ENCODE measurements around the gene TMEM219.

Gene TMEM219

GRCh38 chr16:29993903-29994599, 32.2 kb downstream of the TMEM219 start:
- H3K27ac ChIP-seq, result peak overlapping the region; percentile 99
- TF ChIP-seq, protein P1, sequence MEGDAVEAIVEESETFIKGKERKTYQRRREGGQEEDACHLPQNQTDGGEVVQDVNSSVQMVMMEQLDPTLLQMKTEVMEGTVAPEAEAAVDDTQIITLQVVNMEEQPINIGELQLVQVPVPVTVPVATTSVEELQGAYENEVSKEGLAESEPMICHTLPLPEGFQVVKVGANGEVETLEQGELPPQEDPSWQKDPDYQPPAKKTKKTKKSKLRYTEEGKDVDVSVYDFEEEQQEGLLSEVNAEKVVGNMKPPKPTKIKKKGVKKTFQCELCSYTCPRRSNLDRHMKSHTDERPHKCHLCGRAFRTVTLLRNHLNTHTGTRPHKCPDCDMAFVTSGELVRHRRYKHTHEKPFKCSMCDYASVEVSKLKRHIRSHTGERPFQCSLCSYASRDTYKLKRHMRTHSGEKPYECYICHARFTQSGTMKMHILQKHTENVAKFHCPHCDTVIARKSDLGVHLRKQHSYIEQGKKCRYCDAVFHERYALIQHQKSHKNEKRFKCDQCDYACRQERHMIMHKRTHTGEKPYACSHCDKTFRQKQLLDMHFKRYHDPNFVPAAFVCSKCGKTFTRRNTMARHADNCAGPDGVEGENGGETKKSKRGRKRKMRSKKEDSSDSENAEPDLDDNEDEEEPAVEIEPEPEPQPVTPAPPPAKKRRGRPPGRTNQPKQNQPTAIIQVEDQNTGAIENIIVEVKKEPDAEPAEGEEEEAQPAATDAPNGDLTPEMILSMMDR (conservative IDR thresholded peaks at IDR 0.05), result no peak
- TF ChIP-seq ZFX (IDR thresholded peaks at IDR 0.05), result no peak

DNA sequence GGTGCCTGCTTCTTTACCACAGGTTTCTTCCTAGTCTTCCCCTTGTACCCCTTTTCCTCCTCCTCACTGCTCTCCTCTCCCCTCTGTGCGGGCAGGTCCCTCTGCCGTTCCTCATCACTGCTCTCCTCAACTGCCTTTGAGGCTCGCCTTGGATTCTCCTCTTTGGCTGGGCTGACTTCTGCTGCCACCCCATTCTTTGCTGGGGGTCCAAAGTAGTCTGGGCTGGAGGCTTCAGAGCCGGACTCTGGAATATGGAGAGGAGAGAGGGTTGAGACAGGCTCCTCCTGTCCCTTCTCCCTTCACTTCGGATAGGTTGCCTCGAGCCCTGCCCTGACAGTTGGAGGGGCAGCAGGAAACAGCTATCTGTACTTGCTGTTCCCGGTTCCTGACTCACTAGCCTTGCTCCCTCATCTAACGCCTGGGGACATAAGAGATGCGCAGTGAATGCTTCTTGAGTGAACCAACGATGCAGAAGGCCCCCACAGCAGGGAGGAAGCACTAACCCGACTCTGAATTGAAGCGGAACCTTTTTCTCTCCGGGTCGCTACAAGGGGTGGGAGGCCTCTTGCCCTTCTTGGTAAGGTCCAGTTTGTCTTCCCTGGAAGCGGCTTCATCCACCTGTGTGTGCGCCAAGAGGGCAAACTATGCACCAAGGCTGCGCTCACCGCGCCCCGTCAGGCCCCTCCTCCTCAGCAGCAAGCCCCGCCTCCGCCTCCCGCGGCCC, 32.9 kb downstream of the TMEM219 start:
- TF ChIP-seq, protein P1 (conservative IDR thresholded peaks at IDR 0.05), result no peak
- no peak for TF ChIP-seq ZFX (IDR thresholded peaks at IDR 0.05)
- peak overlapping the region; percentile 99 for H3K27ac ChIP-seq

GRCh38 chr16:29995324-29995910, 33.5 kb downstream of the TMEM219 start, which contains the start of gene HIRIP3:
HIRIP3 (minus strand) TSS chr16:29995617; CDS start chr16:29995605, 12 bp downstream.
- no peak for TF ChIP-seq ZFX (IDR thresholded peaks at IDR 0.05)
- TF ChIP-seq, protein P1 (conservative IDR thresholded peaks at IDR 0.05), result no peak
- peak within 1 kb of the TSS; percentile 99 for H3K27ac ChIP-seq

DNA sequence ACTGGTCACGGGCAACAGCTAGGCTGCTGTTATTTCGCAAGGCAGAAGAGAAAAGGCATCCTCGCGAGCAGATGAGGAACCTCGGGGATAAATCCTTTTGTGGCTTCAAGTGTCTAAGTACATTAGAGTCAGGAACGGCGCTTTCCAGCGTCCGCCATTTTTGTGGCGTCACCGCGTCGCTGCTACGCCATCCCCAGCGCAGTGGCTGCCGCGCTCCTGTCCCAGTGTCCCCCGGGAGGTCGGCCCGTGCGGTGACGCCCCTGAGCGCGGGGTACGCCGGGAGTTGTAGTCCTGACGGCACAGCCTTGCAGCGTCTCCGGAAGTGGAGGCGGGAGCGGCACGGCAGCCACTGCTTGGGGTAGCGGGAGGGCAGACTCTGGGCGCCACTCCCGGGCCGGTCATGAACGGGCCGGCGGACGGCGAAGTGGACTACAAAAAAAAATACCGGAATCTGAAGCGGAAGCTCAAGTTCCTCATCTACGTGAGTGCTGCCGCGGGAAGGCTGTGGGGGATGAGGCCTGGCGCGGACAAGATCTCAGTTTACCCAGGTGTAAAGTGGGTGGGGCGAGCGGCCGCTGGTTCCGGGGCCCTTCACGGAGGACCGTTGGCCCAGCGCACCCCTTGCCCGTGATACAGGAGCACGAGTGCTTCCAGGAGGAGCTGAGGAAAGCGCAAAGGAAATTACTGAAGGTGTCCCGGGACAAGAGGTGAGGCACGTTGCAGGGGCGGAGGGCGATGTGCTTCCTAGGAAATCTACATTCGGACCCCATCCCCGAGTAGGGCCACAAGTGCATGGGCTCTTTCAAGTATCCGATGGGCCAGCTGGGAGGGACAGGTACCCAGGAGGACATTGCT, 34.3 kb downstream of the TMEM219 start, which contains the start of gene INO80E:
Gene INO80E (plus strand): TSS at position 331 of the 855 bp plus-strand sequence. CDS start 70 bp downstream, at position 401.
- TF ChIP-seq, protein P1 (conservative IDR thresholded peaks at IDR 0.05), result no peak
- TF ChIP-seq ZFX (IDR thresholded peaks at IDR 0.05), result peak; percentile 54; the same call in 1 of the 2 replicates
- H3K27ac ChIP-seq, result peak within 1 kb of the TSS; percentile 99

DNA sequence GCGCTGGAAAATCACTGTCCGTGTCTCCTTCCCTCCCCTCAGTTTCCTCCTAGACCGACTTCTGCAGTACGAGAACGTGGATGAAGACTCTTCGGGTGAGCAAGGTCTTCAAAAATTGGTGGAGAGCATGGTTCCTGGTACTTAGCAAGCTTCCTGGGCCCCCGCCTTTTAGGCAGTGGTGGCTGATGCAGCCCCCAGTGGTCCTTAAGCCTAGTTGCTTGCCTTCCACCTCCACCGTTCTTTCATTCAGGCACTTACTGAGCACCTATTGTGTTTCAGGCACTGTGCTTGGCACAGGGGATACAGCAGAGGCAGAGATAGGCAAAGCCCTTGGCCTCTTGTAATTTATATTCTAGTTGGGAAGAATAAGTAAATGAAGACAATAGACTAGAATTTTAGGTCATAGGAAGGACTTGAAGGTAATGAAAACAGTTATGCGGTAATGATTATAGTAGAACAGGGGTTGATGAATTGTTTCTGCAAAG, 34.9 kb downstream of the TMEM219 start:
- no peak for TF ChIP-seq ZFX (IDR thresholded peaks at IDR 0.05)
- TF ChIP-seq, protein P1 (conservative IDR thresholded peaks at IDR 0.05), result no peak

DNA sequence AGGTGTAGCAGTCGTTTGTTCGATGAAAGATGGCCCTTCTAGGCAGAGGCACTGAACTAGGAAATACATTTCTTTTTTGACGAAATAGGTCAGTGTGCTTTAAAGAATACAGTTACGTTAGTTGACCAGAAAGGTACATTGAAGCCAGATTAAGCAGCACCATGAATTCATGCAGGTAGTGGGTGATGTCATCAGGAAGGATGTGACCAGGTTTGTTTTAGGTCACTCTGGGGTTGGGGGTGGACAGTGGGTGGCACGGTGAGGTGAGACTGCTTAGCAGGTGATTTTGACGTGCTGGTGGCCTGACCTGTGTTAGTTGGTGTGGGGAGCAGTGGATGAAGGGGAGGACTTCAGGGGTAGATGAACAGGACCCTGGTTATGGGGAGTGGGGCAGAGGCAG, 37.7 kb downstream of the TMEM219 start:
- H3K27ac ChIP-seq, result no peak overlapping the region

More for the DNA sequence above, 34.9 kb downstream of the TMEM219 start:
- H3K27ac ChIP-seq, result peak overlapping the region; percentile 99

More for the DNA sequence above, 37.7 kb downstream of the TMEM219 start:
- no peak for TF ChIP-seq ZFX (IDR thresholded peaks at IDR 0.05)
- TF ChIP-seq, protein P1 (conservative IDR thresholded peaks at IDR 0.05), result no peak
